ENCODE measurements around the gene RSBN1.

- TF ChIP-seq CTCF (conservative IDR thresholded peaks at IDR 0.05 in 1 of 2, IDR thresholded peaks at IDR 0.05 in 1 of 2; ENCODE audit: extremely low read depth in 1 of 2, insufficient read depth in 1 of 2, low read depth in 1 of 2, low read length in 2 of 2) (no peak), EZH2 (IDR thresholded peaks at IDR 0.05; ENCODE audit: borderline replicate concordance, low read length) (no peak)
Measured at GRCh38 chr1:113808450-113809195, 3.7 kb downstream of the RSBN1 start.
